HCT116 (cell line): Measurements from ENCODE around the gene STYXL2. TPM values are rescaled to one million over a fixed set of nuclear protein-coding genes. Genes with fewer than 3 reads are reported as not detected.

ENCODE experiments used
- ATAC-seq: fragments of 200-7000 bp; cut with Tn5 transposase; 2 replicates; pipeline ENCODE4 v1.9.1; 2020; ENCODE audit warnings: mild to moderate bottlenecking, moderate library complexity
- BruUV-seq: library from RNA; stranded (reverse); fragments of 400-500 nt; replicated peaks from 2 replicates; lab custom pipeline; 2021; lab: Mats Ljungman, UMichigan
- CTCF ChIA-PET: fragments of 300-600 bp; sonication (Branson Sonifier 250); formaldehyde crosslinking; loops from one replicate; lab custom pipeline; 2021; ENCODE audit warnings: antibody characterized with exemption; lab: Charles Lee
- POLR2A ChIA-PET: fragments of 300-600, 350-600 bp; sonication (Branson Sonifier 250); formaldehyde crosslinking; loops from one replicate; lab custom pipeline; 2021; ENCODE audit warnings: antibody characterized with exemption; lab: Charles Lee
- RAD21 ChIA-PET, 2 experiments: fragments of 300-600 bp; sonication (Branson Sonifier 250); formaldehyde crosslinking; loops; one replicate each; lab custom pipeline; 2023; ENCODE audit warnings: low total read pairs in 2 of 2; ENCODE audit not compliant: uncharacterized antibody in 2 of 2, unreplicated experiment in 2 of 2, low non-redundant PET in 1 of 2; lab: Charles Lee
- DNase-seq: peaks from one replicate; pipeline ENCODE4 v3.0.0-alpha.2; 2010; ENCODE audit warnings: low read depth, low spot score
- H2AFZ ChIP-seq: fragments of 200-600 bp; shearing (Covaris generic), sonication (generic); 2 replicates; pipeline ENCODE4 v1.6.1; 2017; ENCODE audit warnings: low read depth, mixed run types, mixed read lengths, antibody characterized with exemption, low read length; ENCODE audit not compliant: poor library complexity, severe bottlenecking
- H3K27ac ChIP-seq: 2 replicates; pipeline ENCODE4 v1.5.1; 2012; ENCODE audit warnings: low read depth, low read length
- H3K27me3 ChIP-seq: fragments of 200-600 bp; sonication (generic); 2 replicates; pipeline ENCODE4 v1.6.1; 2016; ENCODE audit warnings: mixed run types, low read length, mixed read lengths; ENCODE audit not compliant: insufficient read depth
- H3K36me3 ChIP-seq, 2 experiments: fragments of 200-500 bp in 1 of 2; fragments of 200-600 bp in 1 of 2; sonication (Bioruptor generic) in 1 of 2; sonication (generic) in 1 of 2; 2 replicates each; pipeline versions ENCODE4 v1.5.1 to v1.6.1; 2014 to 2016; ENCODE audit warnings: low read length in 2 of 2, inconsistent platforms in 1 of 2, mixed read lengths in 1 of 2, mixed run types in 1 of 2; ENCODE audit not compliant: insufficient read depth in 2 of 2, control insufficient read depth in 1 of 2
- H3K4me1 ChIP-seq, 2 experiments: fragments of 200-600 bp in 1 of 2; sonication (generic) in 1 of 2; 2 replicates each; pipeline versions ENCODE4 v1.5.1 to v1.6.1; 2012 to 2017; ENCODE audit warnings: low read length in 2 of 2, inconsistent platforms in 1 of 2, mild to moderate bottlenecking in 1 of 2, mixed read lengths in 1 of 2, mixed run types in 1 of 2, moderate library complexity in 1 of 2; ENCODE audit not compliant: insufficient read depth in 2 of 2, control insufficient read depth in 1 of 2
- H3K4me2 ChIP-seq: fragments of 200-600 bp; sonication (generic); 2 replicates; pipeline ENCODE4 v1.6.1; 2017; ENCODE audit warnings: mixed run types, low read length, mixed read lengths
- H3K4me3 ChIP-seq, 2 experiments: fragments of 200-600 bp in 1 of 2; sonication (generic) in 1 of 2; replicated peaks in 1 of 2; 2 replicates each; pipeline ENCODE4 v1.5.1; 2011 to 2016; ENCODE audit warnings: low read length in 2 of 2, control low read depth in 1 of 2, low read depth in 1 of 2, mild to moderate bottlenecking in 1 of 2, mixed read lengths in 1 of 2, mixed run types in 1 of 2
- H3K79me2 ChIP-seq: fragments of 200-600 bp; sonication (generic); 2 replicates; pipeline ENCODE4 v1.6.1; 2017; ENCODE audit warnings: mild to moderate bottlenecking, mixed run types, low read length, moderate library complexity, mixed read lengths; ENCODE audit not compliant: insufficient read depth
- H3K9ac ChIP-seq: fragments of 200-600 bp; sonication (generic); 2 replicates; pipeline ENCODE4 v1.6.1; 2016; ENCODE audit warnings: low read length, mixed read lengths
- H3K9me2 ChIP-seq: fragments of 200-600 bp; sonication (generic), shearing (Covaris generic); 2 replicates; pipeline ENCODE4 v1.6.1; 2017; ENCODE audit warnings: mixed run types, mild to moderate bottlenecking, moderate library complexity; ENCODE audit not compliant: insufficient read depth
- H3K9me3 ChIP-seq, 2 experiments: fragments of 200-500 bp in 1 of 2; fragments of 200-600 bp in 1 of 2; sonication (Bioruptor generic) in 1 of 2; sonication (generic) in 1 of 2; 2 replicates each; pipeline ENCODE4 v1.6.1; 2014 to 2017; ENCODE audit warnings: low read length in 2 of 2, mixed read lengths in 2 of 2, inconsistent platforms in 1 of 2, low read depth in 1 of 2, mild to moderate bottlenecking in 1 of 2, mixed run types in 1 of 2, moderate library complexity in 1 of 2; ENCODE audit not compliant: control insufficient read depth in 1 of 2, insufficient read depth in 1 of 2
- H4K20me1 ChIP-seq: fragments of 200-600 bp; sonication (generic), shearing (Covaris generic); 2 replicates; pipeline ENCODE4 v1.6.1; 2017; ENCODE audit warnings: mixed run types, mild to moderate bottlenecking, moderate library complexity; ENCODE audit not compliant: insufficient read depth
- ATF3 ChIP-seq: IDR thresholded peaks from 2 replicates; pipeline ENCODE4 v1.6.1; 2012
- CEBPB ChIP-seq: IDR thresholded peaks from 2 replicates; pipeline ENCODE4 v1.6.1; 2012; ENCODE audit warnings: low read depth
- ELF1 ChIP-seq: IDR thresholded peaks from 2 replicates; pipeline ENCODE4 v1.6.1; 2012; ENCODE audit warnings: low read depth, borderline replicate concordance
- EZH2 ChIP-seq: fragments of 200-600 bp; sonication (generic); IDR thresholded peaks from 2 replicates; pipeline ENCODE4 v1.6.1; 2017; ENCODE audit warnings: antibody characterized with exemption, mixed run types
- EZH2phosphoT487 ChIP-seq: fragments of 200-600 bp; IDR thresholded peaks from 2 replicates; pipeline ENCODE4 v1.6.1; 2018; ENCODE audit warnings: antibody characterized with exemption, borderline replicate concordance
- FOSL1 ChIP-seq: IDR thresholded peaks from 2 replicates; pipeline ENCODE4 v1.6.1; 2012; ENCODE audit warnings: low read depth
- JUND ChIP-seq: IDR thresholded peaks from 2 replicates; pipeline ENCODE4 v1.6.1; 2012
- MAX ChIP-seq: IDR thresholded peaks from 2 replicates; pipeline ENCODE4 v1.6.1; 2012
- POLR2AphosphoS5 ChIP-seq: IDR thresholded peaks from 2 replicates; pipeline ENCODE4 v1.6.1; 2011; ENCODE audit warnings: mild to moderate bottlenecking, low read depth, low read length, moderate library complexity
- SRF ChIP-seq: IDR thresholded peaks from 2 replicates; pipeline ENCODE4 v1.6.1; 2012; ENCODE audit warnings: low read depth
- TCF7L2 ChIP-seq: IDR thresholded peaks from 2 replicates; pipeline ENCODE4 v1.7.0; 2011; ENCODE audit warnings: borderline replicate concordance, inconsistent platforms; ENCODE audit not compliant: insufficient read depth, insufficient read length; ENCODE audit errors: extremely low read depth
- YY1 ChIP-seq: IDR thresholded peaks from 2 replicates; pipeline ENCODE4 v1.6.1; 2011; ENCODE audit warnings: low read length, low read depth, moderate library complexity, mild to moderate bottlenecking; ENCODE audit not compliant: insufficient replicate concordance; ENCODE audit errors: extremely low read depth
- ZBTB33 ChIP-seq: IDR thresholded peaks from 2 replicates; pipeline ENCODE4 v1.6.1; 2011; ENCODE audit warnings: mild to moderate bottlenecking, low read length, moderate library complexity; ENCODE audit not compliant: insufficient replicate concordance; ENCODE audit errors: extremely low read depth
- intact Hi-C: fragments of 100-400 bp; cut with micrococcal nuclease; formaldehyde crosslinking; loops from 2 replicates; pipeline ENCODE4 v1.10.0; 2022
- total RNA-seq: library from RNA; stranded (reverse); gene quantifications from one replicate; pipeline ENCODE4 v1.2.1, GENCODE V29; 2021; ENCODE audit not compliant: unreplicated experiment

The STYXL2 gene
- total RNA-seq, 1 experiment from 2014 or later, result not detected

GRCh38 chr1:167081594-167082156 is 12.2 kb upstream of the STYXL2 start:
- Histone ChIP-seq H3K9me3 (no peaks in the 10 kb centered on the region), H3K4me1 (peaks cover 8 to 37% of the 10 kb centered on the region in 2 experiments), H3K9me2 (no peaks in the 10 kb centered on the region), H3K36me3 (no peaks in the 10 kb centered on the region), H3K4me2 (no peak overlapping the region), H2AFZ (no peak overlapping the region), H3K4me3 (no peak overlapping the region), H3K9ac (no peak overlapping the region), H3K27ac (no peak overlapping the region), H3K27me3 (no peaks in the 10 kb centered on the region), H4K20me1 (no peaks in the 10 kb centered on the region), H3K79me2 (no peaks in the 10 kb centered on the region)
- TF ChIP-seq MAX, result no peak
- TF ChIP-seq ATF3, result no peak
- no peak for TF ChIP-seq FOSL1
- no peak for TF ChIP-seq ZBTB33
- no peak for TF ChIP-seq SRF
- no peak for TF ChIP-seq ELF1
- TF ChIP-seq EZH2, result no peak
- no peak for TF ChIP-seq POLR2AphosphoS5
- no peak for TF ChIP-seq JUND
- TF ChIP-seq CEBPB, result no peak
- TF ChIP-seq TCF7L2, result no peak
- TF ChIP-seq EZH2phosphoT487, result no peak
- no peak for TF ChIP-seq YY1
- intact Hi-C loops, result no loop called here
- no peak for DNase-seq
- RAD21 ChIA-PET, result no interaction called here
- no TSS peak for BruUV-seq
- CTCF ChIA-PET, result no interaction called here
- no peak for ATAC-seq
- POLR2A ChIA-PET, result no interaction called here
